Osteoblast (primary cell): ENCODE results near the gene RFX4. TPM values are rescaled to one million over a fixed set of nuclear protein-coding genes. Genes with fewer than 3 reads are reported as not detected.

Experiments
- DNase-seq: peaks from one replicate; pipeline ENCODE4 v3.0.0; 2011; ENCODE audit warnings: low spot score, mixed read lengths; ENCODE audit not compliant: insufficient read length; ENCODE audit errors: missing footprints
- H2AFZ ChIP-seq: 2 replicates; pipeline ENCODE4 v1.6.0; 2011; ENCODE audit warnings: mild to moderate bottlenecking, low read length
- H3K27ac ChIP-seq: 2 replicates; pipeline ENCODE4 v1.5.1; 2011; ENCODE audit warnings: mild to moderate bottlenecking, low read depth, low read length, moderate library complexity
- H3K27me3 ChIP-seq: 2 replicates; pipeline ENCODE4 v1.6.0; 2012; ENCODE audit warnings: mild to moderate bottlenecking, control low read depth, inconsistent platforms, low read length, moderate library complexity; ENCODE audit not compliant: insufficient read depth
- H3K36me3 ChIP-seq: 2 replicates; pipeline ENCODE4 v1.5.1; 2011; ENCODE audit warnings: mild to moderate bottlenecking, low read length, control low read depth, moderate library complexity; ENCODE audit not compliant: insufficient read depth
- H3K4me1 ChIP-seq: 2 replicates; pipeline ENCODE4 v1.5.1; 2011; ENCODE audit warnings: mild to moderate bottlenecking, low read length, control low read depth, moderate library complexity; ENCODE audit not compliant: insufficient read depth
- H3K4me2 ChIP-seq: 2 replicates; pipeline ENCODE4 v1.6.0; 2011; ENCODE audit warnings: mild to moderate bottlenecking, low read length; ENCODE audit not compliant: insufficient read depth
- H3K4me3 ChIP-seq: fragments of 200-600 bp; sonication (generic); 3 replicates; pipeline ENCODE4 v1.5.1; 2012; ENCODE audit warnings: mild to moderate bottlenecking, low read length, inconsistent platforms; ENCODE audit not compliant: insufficient read depth
- H3K79me2 ChIP-seq: 2 replicates; pipeline ENCODE4 v1.6.0; 2012; ENCODE audit warnings: mild to moderate bottlenecking, low read length, control low read depth, inconsistent platforms; ENCODE audit not compliant: insufficient read depth
- H3K9me3 ChIP-seq: 2 replicates; pipeline ENCODE4 v1.5.1; 2011; ENCODE audit warnings: low read depth, low read length, control low read depth
- H4K20me1 ChIP-seq: 2 replicates; pipeline ENCODE4 v1.6.0; 2012; ENCODE audit warnings: mild to moderate bottlenecking, low read length, control low read depth; ENCODE audit not compliant: insufficient read depth
- CTCF ChIP-seq: IDR thresholded peaks from 2 replicates; pipeline ENCODE4 v1.5.1; 2011; ENCODE audit warnings: mild to moderate bottlenecking, low read depth, low read length, moderate library complexity; ENCODE audit errors: extremely low read depth
- total RNA-seq: library from RNA; depleted of rRNA; stranded (reverse); fragments of >200 nt; gene quantifications from 2 replicates; pipeline ENCODE4 v1.2.3, GENCODE V29; 2012

RFX4 gene
- total RNA-seq, 1 donor, result not detected

DNA sequence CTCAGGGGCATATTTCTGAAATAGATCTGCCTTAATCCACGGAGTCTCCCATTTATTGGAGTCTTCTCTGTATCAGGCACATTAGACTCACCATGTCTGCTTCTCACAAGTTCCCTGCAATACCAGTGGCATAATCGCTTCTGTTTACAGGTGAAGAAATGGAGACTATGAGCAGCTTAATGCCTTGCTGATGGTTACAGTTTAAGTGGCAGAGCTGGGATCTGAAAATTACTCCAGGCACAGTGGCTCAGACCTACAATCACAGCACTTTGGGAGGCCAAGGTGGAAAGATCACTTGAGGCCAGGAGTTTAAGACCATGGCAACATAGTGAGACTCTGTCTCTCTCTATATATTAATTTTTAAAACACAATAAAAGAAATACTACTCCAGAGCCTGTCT lies 184.4 kb downstream of the RFX4 start:
- Histone ChIP-seq H4K20me1 (no peaks in the 10 kb centered on the region), H3K9me3 (no peaks in the 10 kb centered on the region), H3K36me3 (no peaks in the 10 kb centered on the region), H2AFZ (no peak overlapping the region), H3K27ac (no peak overlapping the region), H3K27me3 (peaks cover 2% of the 10 kb centered on the region), H3K4me1 (peaks cover 16% of the 10 kb centered on the region), H3K79me2 (no peaks in the 10 kb centered on the region), H3K4me2 (no peak overlapping the region), H3K4me3 (no peak overlapping the region)
- DNase-seq, result no peak
- no peak for TF ChIP-seq CTCF

DNA sequence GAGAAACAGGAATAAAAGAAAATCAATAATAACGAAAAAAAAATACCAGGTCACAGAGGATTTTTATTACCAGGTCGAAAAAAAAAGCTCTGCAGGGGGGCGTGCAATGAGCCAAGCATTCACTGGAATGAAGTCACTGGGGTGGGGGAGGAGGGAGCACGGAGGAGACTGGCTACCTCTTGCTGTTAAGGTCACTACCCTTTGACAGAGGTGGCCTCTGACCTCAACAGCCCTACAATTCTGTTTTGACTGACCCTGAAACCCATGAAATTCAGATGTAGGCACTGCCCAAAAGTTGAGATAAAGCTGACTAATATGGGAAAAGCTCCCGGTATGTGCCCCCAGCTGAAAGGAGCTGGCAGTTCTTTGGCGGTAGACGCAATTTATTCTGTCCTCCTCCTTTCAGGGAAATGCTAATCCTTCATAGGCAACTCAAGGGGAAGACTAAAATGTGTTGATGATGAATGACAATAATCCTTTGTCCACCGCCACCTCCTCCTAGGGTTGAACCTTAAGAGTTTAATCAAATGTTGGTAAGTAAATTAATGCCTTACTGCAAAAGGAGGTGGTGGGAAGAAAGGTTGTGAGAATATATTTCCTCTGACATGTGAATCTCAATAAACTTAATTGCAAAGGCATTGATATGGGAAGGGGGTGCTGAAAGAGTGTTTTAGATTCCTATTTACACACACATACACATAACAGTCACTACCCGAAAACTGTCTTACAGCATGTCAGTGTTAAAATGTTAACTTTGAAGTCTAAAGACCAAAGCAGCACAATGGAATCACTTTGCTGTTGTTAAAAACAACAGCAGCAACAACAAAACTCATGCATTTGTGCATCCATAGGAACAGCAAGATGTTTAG lies 185.4 kb downstream of the RFX4 start:
- no peaks in the 10 kb centered on the region for H3K9me3 ChIP-seq
- no peak for TF ChIP-seq CTCF
- DNase-seq, result no peak
- peaks cover 16% of the 10 kb centered on the region for H3K4me1 ChIP-seq
- H4K20me1 ChIP-seq, result no peaks in the 10 kb centered on the region
- H3K4me3 ChIP-seq, result no peak overlapping the region
- no peaks in the 10 kb centered on the region for H3K36me3 ChIP-seq
- H3K27ac ChIP-seq, result no peak overlapping the region
- no peaks in the 10 kb centered on the region for H3K79me2 ChIP-seq
- H2AFZ ChIP-seq, result no peak overlapping the region
- peaks cover 2% of the 10 kb centered on the region for H3K27me3 ChIP-seq
- peak overlapping the region; percentile 38 for H3K4me2 ChIP-seq

- Histone ChIP-seq H3K9me3 (no peaks in the 10 kb centered on the region), H3K79me2 (no peaks in the 10 kb centered on the region), H3K27me3 (peaks cover 2% of the 10 kb centered on the region), H3K4me3 (no peak overlapping the region), H2AFZ (no peak overlapping the region), H3K27ac (no peak overlapping the region), H3K4me1 (peaks cover 20% of the 10 kb centered on the region), H3K36me3 (no peaks in the 10 kb centered on the region), H4K20me1 (no peaks in the 10 kb centered on the region), H3K4me2 (peak overlapping the region; percentile 38)
- no peak for TF ChIP-seq CTCF
- DNase-seq, result no peak
These were observed 186.3 kb downstream of the RFX4 start for GRCh38 chr12:106769078-106769477.

GRCh38 chr12:106769546-106769945 lies 186.7 kb downstream of the RFX4 start:
- no peak for TF ChIP-seq CTCF
- H4K20me1 ChIP-seq, result no peaks in the 10 kb centered on the region
- no peak for DNase-seq

More at GRCh38 chr12:106769546-106769945, 186.7 kb downstream of the RFX4 start:
- H3K27me3 ChIP-seq, result peaks cover 2% of the 10 kb centered on the region
- peak overlapping the region; percentile 38 for H3K4me2 ChIP-seq
- H2AFZ ChIP-seq, result no peak overlapping the region
- peaks cover 1% of the 10 kb centered on the region for H3K79me2 ChIP-seq
- no peak overlapping the region for H3K4me3 ChIP-seq
- H3K9me3 ChIP-seq, result no peaks in the 10 kb centered on the region
- peaks cover 20% of the 10 kb centered on the region for H3K4me1 ChIP-seq
- no peaks in the 10 kb centered on the region for H3K36me3 ChIP-seq
- no peak overlapping the region for H3K27ac ChIP-seq
